Measurements from ENCODE around the gene ARHGEF10L.

The ARHGEF10L gene

DNA sequence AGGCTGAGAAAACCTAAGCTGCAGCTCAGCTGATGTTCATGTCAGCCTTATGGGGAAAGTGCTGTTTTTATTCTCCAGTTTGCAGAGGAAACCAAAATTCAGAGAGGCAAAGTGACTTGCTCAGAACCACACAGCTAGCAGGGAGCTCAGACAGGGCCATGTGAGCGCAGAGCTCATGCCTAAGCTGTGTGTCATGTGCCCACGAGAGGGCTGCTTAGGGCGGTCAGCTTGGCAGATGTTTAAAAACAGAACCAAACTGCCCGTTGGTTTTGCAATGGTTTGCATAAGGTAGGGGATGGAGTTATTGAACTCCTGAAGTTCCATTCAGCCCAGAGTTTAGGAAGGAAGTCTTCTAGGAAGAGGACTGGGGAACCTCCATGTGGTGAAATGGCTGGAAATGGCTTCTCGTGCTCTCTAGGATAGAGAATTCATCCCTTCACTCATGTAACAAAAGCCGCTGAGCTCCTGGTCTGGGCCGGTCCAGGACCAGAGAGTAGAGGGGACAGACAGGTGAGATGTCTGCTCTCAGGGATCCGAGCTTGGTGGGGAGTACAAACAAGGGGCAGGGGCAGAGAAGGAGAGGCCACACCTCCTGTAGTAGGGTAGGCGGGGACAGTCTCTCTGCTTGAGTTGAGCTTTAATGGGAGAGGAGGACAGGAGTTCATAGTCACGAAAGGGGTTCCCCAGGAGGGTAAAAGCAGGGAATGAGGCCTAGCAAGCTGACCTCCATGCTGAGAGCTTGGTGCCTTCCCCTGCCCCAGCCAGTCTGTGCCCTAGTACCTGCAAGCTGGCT is 46.9 kb downstream of the ARHGEF10L start:
- DNase-seq (ENCODE audit: low read depth, low spot score) = no peak

GRCh38 chr1:17587693-17588047 is 48.2 kb downstream of the ARHGEF10L start:
- H3K27ac ChIP-seq = no peak overlapping the region
- DNase-seq (ENCODE audit: low read depth, low spot score) = no peak

More for the DNA sequence above, 46.9 kb downstream of the ARHGEF10L start:
- no peak overlapping the region for H3K27ac ChIP-seq

GRCh38 chr1:17588048-17588871 is 48.8 kb downstream of the ARHGEF10L start:
- no peak for DNase-seq (ENCODE audit: low read depth, low spot score)
- H3K27ac ChIP-seq = no peak overlapping the region

GRCh38 chr1:17591814-17592430 is 52.4 kb downstream of the ARHGEF10L start:
- DNase-seq (ENCODE audit: low read depth, low spot score) = no peak
- H3K27ac ChIP-seq = no peak overlapping the region

DNA sequence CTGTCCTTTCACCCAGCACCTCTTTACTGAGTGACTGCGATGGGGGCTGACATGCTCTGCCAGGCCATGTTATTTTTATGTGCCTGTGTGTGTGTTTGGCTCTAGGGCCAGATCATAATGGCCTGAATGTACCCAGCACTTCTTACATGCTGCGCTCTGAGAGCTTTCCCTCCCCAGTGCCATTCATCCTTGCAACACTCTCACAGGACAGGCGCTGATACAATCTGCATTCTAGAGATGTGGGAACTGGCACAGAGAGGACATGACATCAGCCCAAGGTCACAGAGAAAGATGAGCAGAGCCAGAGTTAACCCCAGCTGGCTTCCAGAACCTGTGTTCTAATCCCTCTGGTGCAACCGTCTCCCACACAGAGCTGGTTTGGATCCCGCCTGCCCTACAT is 54.5 kb downstream of the ARHGEF10L start:
- DNase-seq (ENCODE audit: low read depth, low spot score) = no peak

DNA sequence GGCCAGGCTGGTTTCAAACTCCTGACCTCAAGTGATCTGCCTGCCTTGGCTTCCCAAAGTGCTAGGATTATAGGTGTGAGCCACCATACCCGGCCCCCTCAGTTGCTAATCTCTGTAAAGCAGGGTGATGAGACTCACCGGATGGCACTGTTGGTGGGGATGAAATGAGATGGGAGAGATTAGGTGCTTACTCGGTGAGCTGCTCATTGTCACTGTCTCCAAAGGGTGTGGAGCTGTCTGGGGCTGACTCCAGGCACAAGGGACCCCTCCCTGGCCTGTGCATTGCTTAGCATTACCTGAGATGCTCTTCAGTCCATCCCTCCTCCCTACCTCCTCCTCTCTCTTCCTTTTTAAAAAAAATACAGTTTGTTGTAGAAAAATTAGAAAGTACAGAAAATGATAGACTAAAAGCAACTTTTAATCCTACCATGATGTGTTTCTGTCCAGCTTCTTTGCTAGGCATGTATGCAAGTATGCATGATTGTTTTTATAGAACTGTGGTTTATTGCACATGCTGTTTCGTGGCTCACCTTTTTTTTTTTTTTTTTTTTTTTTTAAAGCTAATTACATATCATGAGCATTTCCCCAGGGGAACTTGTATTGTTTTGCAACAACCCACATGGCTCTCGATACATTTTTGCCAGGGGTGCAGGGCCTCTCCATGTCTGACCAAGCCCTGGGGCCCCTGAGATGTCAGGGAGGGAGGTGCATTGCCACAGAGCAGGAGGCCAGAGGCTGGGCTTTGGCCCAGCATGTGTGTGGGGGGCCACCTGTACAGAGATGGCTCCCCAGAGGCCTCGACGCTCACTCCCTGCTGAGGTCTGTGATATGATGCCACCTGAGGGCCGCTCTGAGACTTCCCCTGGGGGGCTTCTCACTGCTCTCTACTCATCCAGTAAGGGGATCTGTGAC is 55.4 kb downstream of the ARHGEF10L start:
- no peak overlapping the region for H3K27ac ChIP-seq
- no peak for DNase-seq (ENCODE audit: low read depth, low spot score)

More for the DNA sequence above, 54.5 kb downstream of the ARHGEF10L start:
- H3K27ac ChIP-seq = no peak overlapping the region

GRCh38 chr1:17595602-17595925 is 56.1 kb downstream of the ARHGEF10L start:
- no peak overlapping the region for H3K27ac ChIP-seq
- no peak for DNase-seq (ENCODE audit: low read depth, low spot score)

GRCh38 chr1:17596186-17596585 is 56.7 kb downstream of the ARHGEF10L start:
- no peak overlapping the region for H3K27ac ChIP-seq
- no peak for DNase-seq (ENCODE audit: low read depth, low spot score)

GRCh38 chr1:17596651-17597509 is 57.4 kb downstream of the ARHGEF10L start:
- no peak overlapping the region for H3K27ac ChIP-seq

DNA sequence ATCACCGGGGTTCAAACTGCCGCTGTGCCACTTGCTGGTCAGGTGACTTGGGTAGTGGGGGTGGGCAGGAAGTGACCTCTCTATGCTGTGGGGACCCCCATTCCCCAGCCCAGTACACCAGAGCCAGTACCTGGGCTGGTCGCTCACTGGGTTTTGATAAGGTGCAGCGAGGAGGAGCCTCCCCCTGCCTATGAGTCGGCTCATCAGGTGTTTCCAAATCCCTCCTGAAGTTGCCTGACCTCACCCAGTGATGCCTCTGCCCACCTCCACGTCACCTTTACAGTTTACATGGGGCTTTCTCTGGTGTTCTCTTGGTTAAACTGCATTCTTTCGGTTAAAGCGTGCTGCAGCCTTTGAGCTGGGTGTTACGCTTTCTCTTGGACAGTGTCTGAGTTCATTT is 58.2 kb downstream of the ARHGEF10L start:
- no peak overlapping the region for H3K27ac ChIP-seq
- DNase-seq (ENCODE audit: low read depth, low spot score) = no peak

More at GRCh38 chr1:17596651-17597509, 57.4 kb downstream of the ARHGEF10L start:
- DNase-seq (ENCODE audit: low read depth, low spot score) = no peak

GRCh38 chr1:17598251-17598650 is 58.8 kb downstream of the ARHGEF10L start:
- H3K27ac ChIP-seq = no peak overlapping the region
- DNase-seq (ENCODE audit: low read depth, low spot score) = no peak

DNA sequence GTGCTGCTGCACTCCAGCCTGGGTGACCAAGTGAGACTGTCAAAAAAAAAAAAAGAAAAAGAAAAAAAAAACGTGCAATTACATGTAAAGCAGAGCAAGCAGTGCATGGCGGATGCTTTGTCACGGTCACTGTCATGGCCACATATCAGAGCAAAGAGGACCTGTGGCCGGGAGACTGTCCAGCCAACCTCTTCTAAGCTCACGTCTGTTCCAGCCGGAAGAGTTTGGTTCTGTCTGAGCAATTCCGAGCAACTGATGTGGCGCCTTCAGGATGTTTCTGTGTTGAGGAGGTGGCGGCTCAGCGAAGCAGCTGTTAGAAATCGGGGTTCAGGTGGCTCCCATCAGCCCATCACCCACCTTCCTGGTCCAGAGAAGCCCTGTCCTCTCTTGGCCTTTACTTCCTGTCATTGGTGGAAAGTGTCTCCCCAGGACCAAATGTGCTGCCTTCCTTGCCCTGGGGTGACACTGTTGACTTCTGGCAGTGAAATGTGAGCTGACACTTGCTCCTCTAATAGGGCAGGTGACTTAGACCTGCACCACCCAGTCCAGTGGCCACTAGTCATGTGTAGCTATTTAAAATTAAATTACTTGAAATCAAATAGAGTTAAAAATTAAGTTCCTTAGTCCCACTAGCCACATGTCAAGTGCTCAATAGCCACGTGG is 59.9 kb downstream of the ARHGEF10L start:
- no peak overlapping the region for H3K27ac ChIP-seq
- no peak for DNase-seq (ENCODE audit: low read depth, low spot score)

DNA sequence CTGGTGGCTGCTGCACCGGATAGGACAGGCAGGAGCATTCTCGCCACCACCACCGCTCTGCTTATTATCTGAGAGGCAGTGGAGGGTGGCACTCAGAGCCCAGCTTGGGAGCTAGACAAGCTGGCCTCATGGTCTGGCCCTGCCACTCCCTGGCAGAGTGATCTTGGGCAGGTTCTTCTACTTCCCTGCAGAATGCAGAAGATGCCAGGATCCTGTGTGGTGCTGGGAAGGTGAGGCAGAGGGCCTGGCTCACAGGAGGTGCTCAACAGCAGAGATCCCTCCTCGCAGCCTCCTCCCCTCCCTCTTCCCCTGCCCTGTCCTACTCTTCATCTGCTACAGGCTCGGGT is 60.4 kb downstream of the ARHGEF10L start:
- H3K27ac ChIP-seq = no peak overlapping the region

DNA sequence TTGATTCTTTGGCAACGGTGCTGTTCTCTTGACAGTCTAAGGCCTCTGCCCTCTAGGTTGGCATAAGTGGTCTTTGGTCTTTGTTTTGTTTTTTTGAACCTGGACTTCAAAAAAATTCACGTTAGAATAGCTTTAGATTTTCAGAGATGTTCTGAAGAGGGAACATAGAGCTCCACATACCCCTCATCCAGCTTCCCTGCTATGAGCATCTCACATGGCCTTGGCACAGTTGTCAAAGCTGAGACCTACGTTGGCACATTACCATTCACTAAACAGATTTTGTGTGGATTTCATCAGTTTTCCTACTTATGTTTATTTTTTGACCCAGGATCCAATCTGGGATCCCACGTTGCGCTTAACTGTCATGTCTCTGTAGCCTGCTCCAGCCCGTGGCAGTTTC is 60.8 kb downstream of the ARHGEF10L start:
- no peak overlapping the region for H3K27ac ChIP-seq
- no peak for DNase-seq (ENCODE audit: low read depth, low spot score)

More for the DNA sequence above, 60.4 kb downstream of the ARHGEF10L start:
- no peak for DNase-seq (ENCODE audit: low read depth, low spot score)

GRCh38 chr1:17601643-17602382 is 62.3 kb downstream of the ARHGEF10L start:
- H3K27ac ChIP-seq = no peak overlapping the region
- DNase-seq (ENCODE audit: low read depth, low spot score) = no peak

- DNase-seq (ENCODE audit: low read depth, low spot score) = no peak
- no peak overlapping the region for H3K27ac ChIP-seq
These were observed 63.8 kb downstream of the ARHGEF10L start for GRCh38 chr1:17603091-17603841.

GRCh38 chr1:17605582-17606344 is 66.3 kb downstream of the ARHGEF10L start:
- H3K27ac ChIP-seq = no peak overlapping the region
- no peak for DNase-seq (ENCODE audit: low read depth, low spot score)
